Left ventricle myocardium inferior (tissue), 1 donor: Measurements from ENCODE around the gene C1orf87. TPM values are rescaled to one million over a fixed set of nuclear protein-coding genes. Genes with fewer than 3 reads are reported as not detected.

Source experiments
- DNase-seq: peaks from one replicate; pipeline ENCODE4 v3.0.0-alpha.2; 2020
- H3K27ac ChIP-seq: fragments of 200-600 bp; replicated peaks from 2 replicates; pipeline ENCODE4 v1.8.0; 2021
- H3K27me3 ChIP-seq: fragments of 200-600 bp; 2 replicates; pipeline ENCODE4 v1.8.0; 2021; ENCODE audit warnings: low read depth
- H3K36me3 ChIP-seq: fragments of 200-600 bp; 2 replicates; pipeline ENCODE4 v1.8.0; 2021
- H3K4me1 ChIP-seq: fragments of 200-600 bp; 2 replicates; pipeline ENCODE4 v1.8.0; 2021
- H3K4me3 ChIP-seq: fragments of 200-600 bp; 2 replicates; pipeline ENCODE4 v1.8.0; 2021; ENCODE audit warnings: mild to moderate bottlenecking, moderate library complexity
- H3K9me3 ChIP-seq: fragments of 200-600 bp; replicated peaks from 2 replicates; pipeline ENCODE4 v1.8.0; 2021
- CTCF ChIP-seq: fragments of 200-600 bp; IDR thresholded peaks from 2 replicates; pipeline ENCODE4 v1.8.0; 2021; ENCODE audit warnings: antibody characterized with exemption, mild to moderate bottlenecking, borderline replicate concordance
- intact Hi-C: fragments of 100-400 bp; cut with micrococcal nuclease; formaldehyde crosslinking; loops from one replicate; pipeline ENCODE4 v1.11.0; 2022
- total RNA-seq: library from RNA; stranded (reverse); fragmentation: NEBNext Ultra II Directional; extraction: Animal tissue kit (Norgen Biotek cat#: 25700); gene quantifications from one replicate; pipeline ENCODE4 v1.2.1, GENCODE V29; 2021
- donor health status: DM: no; HTN: yes; CAD: no; lungs with severe emphysema.

C1orf87 gene
- total RNA-seq, 1 donor from 2014 or later, result not detected

GRCh38 chr1:59967780-59968179 is 105.8 kb downstream of the C1orf87 start:
- Histone ChIP-seq H3K27me3 (no peaks in the 10 kb centered on the region), H3K4me1 (peaks cover 7% of the 10 kb centered on the region), H3K4me3 (no peak overlapping the region), H3K27ac (no peak overlapping the region), H3K9me3 (no peaks in the 10 kb centered on the region), H3K36me3 (no peaks in the 10 kb centered on the region)
- no peak for TF ChIP-seq CTCF
- no peak for DNase-seq
- intact Hi-C loops, result no loop called here

- no peaks in the 10 kb centered on the region for H3K9me3 ChIP-seq
- H3K36me3 ChIP-seq, result no peaks in the 10 kb centered on the region
- H3K27me3 ChIP-seq, result no peaks in the 10 kb centered on the region
- intact Hi-C loops, result no loop called here
- TF ChIP-seq CTCF, result no peak
- H3K27ac ChIP-seq, result no peak overlapping the region
- DNase-seq, result no peak
- peaks cover 7% of the 10 kb centered on the region for H3K4me1 ChIP-seq
- H3K4me3 ChIP-seq, result no peak overlapping the region
These were observed 106.4 kb downstream of the C1orf87 start for GRCh38 chr1:59967141-59967697.

GRCh38 chr1:59952065-59952464 is 121.5 kb downstream of the C1orf87 start:
- Histone ChIP-seq H3K27me3 (no peaks in the 10 kb centered on the region), H3K4me3 (no peak overlapping the region), H3K36me3 (no peaks in the 10 kb centered on the region), H3K4me1 (peaks cover 2% of the 10 kb centered on the region), H3K27ac (no peak overlapping the region), H3K9me3 (no peaks in the 10 kb centered on the region)
- intact Hi-C loops, result no loop called here
- TF ChIP-seq CTCF, result no peak
- no peak for DNase-seq

GRCh38 chr1:59949648-59950047 is 123.9 kb downstream of the C1orf87 start:
- TF ChIP-seq CTCF, result no peak
- H3K4me3 ChIP-seq, result no peak overlapping the region
- peaks cover 11% of the 10 kb centered on the region for H3K4me1 ChIP-seq
- no peaks in the 10 kb centered on the region for H3K27me3 ChIP-seq
- H3K9me3 ChIP-seq, result no peaks in the 10 kb centered on the region
- intact Hi-C loops, result no loop called here
- H3K36me3 ChIP-seq, result no peaks in the 10 kb centered on the region
- no peak for DNase-seq
- no peak overlapping the region for H3K27ac ChIP-seq

GRCh38 chr1:59948990-59949389 is 124.6 kb downstream of the C1orf87 start:
- Histone ChIP-seq H3K36me3 (no peaks in the 10 kb centered on the region), H3K27me3 (no peaks in the 10 kb centered on the region), H3K4me3 (no peak overlapping the region), H3K4me1 (peaks cover 11% of the 10 kb centered on the region), H3K9me3 (no peaks in the 10 kb centered on the region), H3K27ac (no peak overlapping the region)
- intact Hi-C loops, result no loop called here
- no peak for TF ChIP-seq CTCF
- DNase-seq, result no peak
